ENCODE data around the gene MAP2K1.

DNA sequence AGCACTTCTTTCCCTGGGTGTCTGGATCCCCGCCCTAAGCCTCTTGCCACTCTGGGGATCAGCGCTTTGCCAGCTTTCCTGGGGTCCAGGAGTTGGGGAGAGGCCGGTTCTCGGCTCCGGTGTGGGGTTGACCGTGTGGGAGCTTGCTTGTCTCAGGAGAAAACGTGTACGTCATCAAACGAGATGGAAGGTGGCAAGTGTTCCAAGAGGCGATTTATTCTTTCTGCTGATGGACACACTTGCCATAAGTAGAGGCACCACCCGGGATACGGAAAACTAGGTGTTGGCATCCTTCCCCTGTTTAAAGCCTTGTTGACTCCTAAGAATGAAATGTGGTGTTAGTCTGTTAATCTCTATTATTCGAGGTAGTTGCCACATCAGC is 118.7 kb downstream of the MAP2K1 start:
- TF ChIP-seq, protein P1, sequence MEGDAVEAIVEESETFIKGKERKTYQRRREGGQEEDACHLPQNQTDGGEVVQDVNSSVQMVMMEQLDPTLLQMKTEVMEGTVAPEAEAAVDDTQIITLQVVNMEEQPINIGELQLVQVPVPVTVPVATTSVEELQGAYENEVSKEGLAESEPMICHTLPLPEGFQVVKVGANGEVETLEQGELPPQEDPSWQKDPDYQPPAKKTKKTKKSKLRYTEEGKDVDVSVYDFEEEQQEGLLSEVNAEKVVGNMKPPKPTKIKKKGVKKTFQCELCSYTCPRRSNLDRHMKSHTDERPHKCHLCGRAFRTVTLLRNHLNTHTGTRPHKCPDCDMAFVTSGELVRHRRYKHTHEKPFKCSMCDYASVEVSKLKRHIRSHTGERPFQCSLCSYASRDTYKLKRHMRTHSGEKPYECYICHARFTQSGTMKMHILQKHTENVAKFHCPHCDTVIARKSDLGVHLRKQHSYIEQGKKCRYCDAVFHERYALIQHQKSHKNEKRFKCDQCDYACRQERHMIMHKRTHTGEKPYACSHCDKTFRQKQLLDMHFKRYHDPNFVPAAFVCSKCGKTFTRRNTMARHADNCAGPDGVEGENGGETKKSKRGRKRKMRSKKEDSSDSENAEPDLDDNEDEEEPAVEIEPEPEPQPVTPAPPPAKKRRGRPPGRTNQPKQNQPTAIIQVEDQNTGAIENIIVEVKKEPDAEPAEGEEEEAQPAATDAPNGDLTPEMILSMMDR (IDR thresholded peaks at IDR 0.05 in 4 of 5, conservative IDR thresholded peaks at IDR 0.05 in 1 of 5) = no peak
- no peak for TF ChIP-seq POLR2A (IDR thresholded peaks at IDR 0.05)

Measured in gastrocnemius medialis (tissue), 4 donors.